Measurements from ENCODE around the gene RAB7B. TPM values are rescaled to one million over a fixed set of nuclear protein-coding genes. Genes with fewer than 3 reads are reported as not detected.

RAB7B gene
- total and polyA plus RNA-seq, 9 of the 15 experiments (the other 6 are each of a cell fraction or from before 2014, with no cell fraction given), result 0.03 to 0.29 (median 0.07) TPM; not detected in 4

DNA sequence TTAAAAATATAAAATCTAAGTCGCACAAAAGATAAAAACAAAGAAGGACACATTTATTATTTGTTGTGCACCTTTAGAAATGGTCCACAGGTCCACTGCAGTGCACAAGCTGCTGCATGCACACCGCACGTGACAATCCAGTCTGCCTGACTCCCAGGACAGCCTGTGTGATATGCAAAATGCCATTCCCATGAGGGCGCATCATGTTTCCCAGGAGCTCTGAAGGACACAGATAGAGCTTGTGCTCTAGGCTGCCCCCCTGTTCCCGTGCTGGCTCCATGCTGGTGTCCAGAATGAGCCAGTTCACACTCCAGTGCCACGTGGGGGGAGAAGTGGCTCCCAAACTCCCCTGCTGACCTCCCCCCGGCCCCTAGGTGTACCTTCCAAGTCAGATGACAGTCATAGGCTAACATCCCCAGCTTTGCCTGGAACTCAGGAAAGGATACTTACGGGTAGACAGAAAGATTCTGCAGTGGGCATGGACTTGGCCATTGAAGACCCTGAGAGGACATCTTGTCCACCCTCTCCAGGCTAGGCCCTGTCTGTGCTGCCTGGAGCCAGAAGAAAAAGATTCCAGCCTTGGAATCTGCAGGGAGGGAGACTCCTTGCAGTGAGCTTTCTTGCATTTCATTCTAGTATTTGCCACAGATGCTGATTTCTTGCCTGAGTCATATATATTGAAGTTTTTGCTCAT is 26.3 kb downstream of the RAB7B start:
- peaks cover 0 to 4% of the 10 kb centered on the region in 2 experiments; a peak in 1 of 5 replicates for H3K4me1 ChIP-seq (replicated peaks in 1 of 2; ENCODE audit: control insufficient read depth in 2 of 2, insufficient read depth in 2 of 2, low read length in 2 of 2)
- no peaks in the 10 kb centered on the region for H3K36me3 ChIP-seq (ENCODE audit: control insufficient read depth, insufficient read depth, low read length)
- ChIA-PET POLR2A (interaction anchor here (0.7 to 1.7 kb wide), 10 partner anchors 9 to 452 kb away, joined by 3 to 20 read pairs (median 3); no protein-coding TSS in a partner anchor), CTCF (ENCODE audit: low intra/inter-chr PET ratio) (interaction anchor here (0.6 to 5.9 kb wide), 13 partner anchors 33 to 448 kb away, joined by 3 to 114 read pairs (median 3); no protein-coding TSS in a partner anchor)
- H3K27me3 ChIP-seq (ENCODE audit: control insufficient read depth in 2 of 2, insufficient read depth in 2 of 2, low read length in 2 of 2), result peaks cover 18 to 41% of the 10 kb centered on the region in 2 experiments
- peak; percentile 51 for TF ChIP-seq BHLHE40 (IDR thresholded peaks at IDR 0.05; ENCODE audit: low read length)
- TF ChIP-seq ZNF79 (CRISPR knock-in tag; IDR thresholded peaks at IDR 0.05; ENCODE audit: low read depth), result no peak
- H3K27ac ChIP-seq (ENCODE audit: extremely low read depth, low read depth, low read length), result no peak overlapping the region
- H3K9me3 ChIP-seq (replicated peaks; ENCODE audit: control insufficient read depth, insufficient read depth, low read depth, low read length), result no peaks in the 10 kb centered on the region; the same call in 1 of the 2 replicates
- 0% methylated on average over 8 of the region's 8 CpGs for WGBS (ENCODE audit: insufficient coverage, low coverage, missing lambda C conversion rate)
- intact Hi-C loops (cut with micrococcal nuclease), result loop anchor here (1.0 to 5.0 kb wide), 4 partner anchors 58 to 385 kb away; no protein-coding TSS in a partner anchor
- in situ Hi-C loops (cut with MboI), result no loop called here
- no peak for DNase-seq (ENCODE audit: extremely low read depth in 1 of 4, low spot score in 3 of 4)
- FAIRE-seq, result no peak
- no peak overlapping the region for H3K4me2 ChIP-seq (ENCODE audit: insufficient read depth, low read length)
- no peak overlapping the region for H2AFZ ChIP-seq (ENCODE audit: low read depth, low read length)
- no peaks in the 10 kb centered on the region for H3K79me2 ChIP-seq (ENCODE audit: control insufficient read depth, insufficient read depth, low read length)
- ATAC-seq, result no peak
- H3K4me3 ChIP-seq, result no peak overlapping the region
- no peaks in the 10 kb centered on the region for H3K9me1 ChIP-seq (ENCODE audit: control insufficient read depth, insufficient read depth, low read length)
- no TSS peak for BruUV-seq (replicated peaks)
- no peak overlapping the region for H3K9ac ChIP-seq (ENCODE audit: insufficient read depth in 1 of 2, low read depth in 2 of 2, low read length in 2 of 2)
- peaks cover 13% of the 10 kb centered on the region; the same call in 1 of the 2 replicates for H4K20me1 ChIP-seq (replicated peaks; ENCODE audit: control insufficient read depth, insufficient read depth, low read length)

- Histone ChIP-seq H3K9me3 (replicated peaks; ENCODE audit: control insufficient read depth, insufficient read depth, low read depth, low read length) (no peaks in the 10 kb centered on the region; the same call in 1 of the 2 replicates), H3K4me2 (ENCODE audit: insufficient read depth, low read length) (no peak overlapping the region), H2AFZ (ENCODE audit: low read depth, low read length) (no peak overlapping the region), H3K27me3 (ENCODE audit: control insufficient read depth in 2 of 2, insufficient read depth in 2 of 2, low read length in 2 of 2) (peaks cover 18 to 41% of the 10 kb centered on the region in 2 experiments), H3K9me1 (ENCODE audit: control insufficient read depth, insufficient read depth, low read length) (no peaks in the 10 kb centered on the region), H3K4me3 (no peak overlapping the region), H3K4me1 (replicated peaks in 1 of 2; ENCODE audit: control insufficient read depth in 2 of 2, insufficient read depth in 2 of 2, low read length in 2 of 2) (peaks cover 0 to 4% of the 10 kb centered on the region in 2 experiments; a peak in 1 of 5 replicates), H3K9ac (ENCODE audit: insufficient read depth in 1 of 2, low read depth in 2 of 2, low read length in 2 of 2) (no peak overlapping the region), H3K36me3 (ENCODE audit: control insufficient read depth, insufficient read depth, low read length) (no peaks in the 10 kb centered on the region), H3K79me2 (ENCODE audit: control insufficient read depth, insufficient read depth, low read length) (no peaks in the 10 kb centered on the region), H4K20me1 (replicated peaks; ENCODE audit: control insufficient read depth, insufficient read depth, low read length) (peaks cover 13% of the 10 kb centered on the region; the same call in 1 of the 2 replicates), H3K27ac (ENCODE audit: extremely low read depth, low read depth, low read length) (no peak overlapping the region)
- CTCF ChIA-PET (ENCODE audit: low intra/inter-chr PET ratio), result interaction anchor here (0.6 to 5.9 kb wide), 4 partner anchors 32 to 319 kb away, joined by 3 to 114 read pairs (median 13); no protein-coding TSS in a partner anchor
- TF ChIP-seq MYBL2 (IDR thresholded peaks at IDR 0.05; ENCODE audit: low read depth) (no peak), MYBL2 (CRISPR knock-in tag; IDR thresholded peaks at IDR 0.05; ENCODE audit: borderline replicate concordance) (no peak), MEF2A (IDR thresholded peaks at IDR 0.05; ENCODE audit: control insufficient read depth, low read depth, low read length) (no peak)
- POLR2A ChIA-PET, result no interaction called here
- WGBS (ENCODE audit: insufficient coverage, low coverage, missing lambda C conversion rate), result 1% methylated on average over 4 of the region's 4 CpGs
- FAIRE-seq (no peak), DNase-seq (ENCODE audit: extremely low read depth in 1 of 4, low spot score in 3 of 4) (no peak), ATAC-seq (no peak)
- BruUV-seq (replicated peaks), result no TSS peak
- in situ Hi-C loops (cut with MboI) (no loop called here), intact Hi-C loops (cut with micrococcal nuclease) (loop anchor here (2.0 to 5.0 kb wide), 2 partner anchors 317 to 384 kb away; no protein-coding TSS in a partner anchor)
Observed at GRCh38 chr1:205976036-205976435, 27.2 kb downstream of the RAB7B start.
